Heart right ventricle (tissue), 16 donors: ENCODE results near the gene EDN2. TPM values are rescaled to one million over a fixed set of nuclear protein-coding genes. Genes with fewer than 3 reads are reported as not detected.

Experiments
- ATAC-seq, 8 donors: fragments of 200-7000 bp; cut with Tn5 transposase; one replicate each; pipeline ENCODE4 v1.9.1; 2020; ENCODE audit warnings: mild to moderate bottlenecking in 8 of 8, moderate library complexity in 8 of 8, moderate number of reproducible peaks in 1 of 8
- DNase-seq, 2 donors: peaks; one replicate each; pipeline ENCODE4 v3.0.0-alpha.2; 2020
- H3K27ac ChIP-seq, 10 donors: fragments of 200-600 bp; sonication (generic) in 2 of 10; one replicate each; pipeline versions ENCODE4 v1.5.0 to v1.8.0; 2020 to 2022; ENCODE audit warnings: mild to moderate bottlenecking in 3 of 10
- H3K27me3 ChIP-seq, 7 donors: fragments of 200-600 bp; one replicate each; pipeline ENCODE4 v1.8.0; 2021 to 2022; ENCODE audit warnings: mild to moderate bottlenecking in 2 of 7
- H3K36me3 ChIP-seq, 9 donors: fragments of 200-600 bp; sonication (generic) in 1 of 9; one replicate each; pipeline versions ENCODE4 v1.5.0 to v1.8.0; 2020 to 2022; ENCODE audit warnings: mild to moderate bottlenecking in 2 of 9
- H3K4me1 ChIP-seq, 9 donors: fragments of 200-600 bp; sonication (generic) in 1 of 9; one replicate each; pipeline versions ENCODE4 v1.5.0 to v1.8.0; 2020 to 2022; ENCODE audit warnings: mild to moderate bottlenecking in 4 of 9
- H3K4me3 ChIP-seq, 10 donors: fragments of 200-600 bp; sonication (generic) in 2 of 10; one replicate each; pipeline versions ENCODE4 v1.5.0 to v1.8.0; 2020 to 2022; ENCODE audit warnings: mild to moderate bottlenecking in 7 of 10, moderate library complexity in 2 of 10
- H3K9me3 ChIP-seq, 11 donors: fragments of 200-600 bp in 10 of 11; sonication (generic) in 2 of 11; one replicate each; pipeline versions ENCODE4 v1.5.0 to v1.8.0; 2013 to 2022; ENCODE audit warnings: mild to moderate bottlenecking in 2 of 11, control low read depth in 1 of 11, moderate library complexity in 1 of 11
- CTCF ChIP-seq, 9 donors: fragments of 200-600 bp; sonication (generic) in 2 of 9; IDR thresholded peaks; one replicate each; pipeline versions ENCODE4 v1.5.0 to v1.8.0; 2021 to 2022; ENCODE audit warnings: antibody characterized with exemption in 9 of 9, mild to moderate bottlenecking in 5 of 9, moderate library complexity in 1 of 9
- WGBS, 2 donors: extraction: QIAGEN DNeasy Blood & Tissue Kit; methylation state at CpG; one replicate each; pipeline ENCODE4 v1.1.7; 2013; ENCODE audit warnings: inconsistent platforms in 1 of 2; 5-methylcytosine and 5-hydroxymethylcytosine counted together
- intact Hi-C, 10 donors: fragments of 100-400 bp; cut with DNase I; formaldehyde crosslinking; loops; one replicate each; pipeline versions ENCODE4 v1.11.1 to v1.14.2; 2022
- polyA plus RNA-seq, 2 donors: library from polyadenylated mRNA; stranded (reverse); fragments of 200-250 nt; gene quantifications; one replicate each; pipeline ENCODE4 v1.2.3, GENCODE V29; 2013
- total RNA-seq, 10 donors: library from RNA; stranded (reverse); fragmentation: NEBNext Ultra II Directional in 3 of 10; extraction: Animal tissue kit (Norgen Biotek cat#: 25700) in 3 of 10; gene quantifications; one replicate each; pipeline versions ENCODE4 v1.2.1 to v1.2.4, GENCODE V29; 2021 to 2023
- donor health status: Arrhythmogenic right ventricular cardiomyopathy.
- donor health status: ischemic (EF 13 %, LVEDD 7.1; RV severe dilation, severe dysfunction).
- donor health status: healthy with polysubstance abuse.
- donor health status: DM: no; HTN: yes; CAD: no.
- donor health status: DM: no; HTN: no; CAD: no.
- donor health status: ischemic (EF 25% LVEDD 6.9; RV normal size, moderate dysfunction).
- donor health status: ischemic (EF 25% LVEDD 5.7; RV mildly dilated, moderate dysfunction).
- donor health status: healthy.
- donor health status: DM: yes; HTN: yes; CAD: no.
- donor health status: Ischemic cardiomyopathy.
- donor health status: ischemic (EF 35%, LVEDD 5.7; RV mildly dilated, moderate dysfunction).
- donor health status: nonischemic (EF 11% LVEDD 7.7; RV severe dilation, severe dysfunction).
- donor health status: DM: yes; HTN: yes; CAD: no.
- donor health status: PGD.
- donor health status: ischemic (EF 29% LVEDD 5.4; RV normal size, mild dysfunction).
- donor health status: nonischemic (EF 23%, LVEDD 6.1; RV moderate dilation, normal function).

EDN2 gene
- total and polyA plus RNA-seq, 12 donors: 0.30 to 8.5 (median 1.0) TPM; not detected in 5

GRCh38 chr1:41475346-41475745 lies 9.1 kb downstream of the EDN2 start:
- no peak for TF ChIP-seq CTCF (IDR thresholded peaks at IDR 0.05)
- no peak for DNase-seq
- Histone ChIP-seq H3K27ac (peak overlapping the region; percentile 13 to 82 (median 76)), H3K9me3 (no peaks in the 10 kb centered on the region), H3K4me3 (no peak overlapping the region), H3K36me3 (no peaks in the 10 kb centered on the region), H3K27me3 (no peaks in the 10 kb centered on the region), H3K4me1 (peaks cover 26 to 55% (median 41%) of the 10 kb centered on the region in 9 donors)
- intact Hi-C loops: no loop called here
- ATAC-seq: peak in 1 of 8 donors; percentile 2
- WGBS, 2 donors: 73 to 87% methylated on average over 4 of the region's 4 CpGs

- Histone ChIP-seq H3K27me3 (no peaks in the 10 kb centered on the region), H3K4me3 (no peak overlapping the region), H3K4me1 (peaks cover 26 to 55% (median 41%) of the 10 kb centered on the region in 9 donors), H3K9me3 (no peaks in the 10 kb centered on the region), H3K36me3 (no peaks in the 10 kb centered on the region), H3K27ac (peak overlapping the region; percentile 13 to 82 (median 76))
- DNase-seq: peak in 1 of 2 donors; percentile 48
- no peak for TF ChIP-seq CTCF (IDR thresholded peaks at IDR 0.05)
- intact Hi-C loops: no loop called here
- 29 to 33% methylated on average over 17 of the region's 17 CpGs for whole genome bisulfite sequencing, 2 donors
- peak; percentile 23 to 82 (median 66) for ATAC-seq
Measured at GRCh38 chr1:41474490-41475271, 9.8 kb downstream of the EDN2 start.

- Histone ChIP-seq H3K4me3 (no peak overlapping the region), H3K9me3 (no peaks in the 10 kb centered on the region), H3K27ac (peak overlapping the region in 8 of 10 donors; percentile 56 to 82 (median 76)), H3K4me1 (peaks cover 26 to 49% (median 37%) of the 10 kb centered on the region in 9 donors), H3K27me3 (no peaks in the 10 kb centered on the region), H3K36me3 (no peaks in the 10 kb centered on the region)
- intact Hi-C loops: no loop called here
- ATAC-seq (no peak), DNase-seq (no peak)
- TF ChIP-seq CTCF (IDR thresholded peaks at IDR 0.05): no peak
- WGBS, 2 donors: 91 to 96% methylated on average over 6 of the region's 6 CpGs
Measured at GRCh38 chr1:41473738-41474362, 10.6 kb downstream of the EDN2 start.

GRCh38 chr1:41471658-41472057 lies 12.8 kb downstream of the EDN2 start:
- no peaks in the 10 kb centered on the region for H3K27me3 ChIP-seq
- WGBS, 2 donors: 85 to 87% methylated on average over 6 of the region's 6 CpGs
- peaks cover 19 to 31% (median 29%) of the 10 kb centered on the region in 9 donors for H3K4me1 ChIP-seq
- no peak for TF ChIP-seq CTCF (IDR thresholded peaks at IDR 0.05)
- H3K9me3 ChIP-seq: no peaks in the 10 kb centered on the region
- no peak for DNase-seq
- no peak overlapping the region for H3K4me3 ChIP-seq
- ATAC-seq: no peak
- intact Hi-C loops: no loop called here
- H3K36me3 ChIP-seq: no peaks in the 10 kb centered on the region
- no peak overlapping the region for H3K27ac ChIP-seq
